Measurements from ENCODE around the gene TBC1D22A. TPM values are rescaled to one million over a fixed set of nuclear protein-coding genes. Genes with fewer than 3 reads are reported as not detected.

Gene TBC1D22A
- total and polyA plus RNA-seq, 9 of the 15 experiments (the other 6 are each of a cell fraction or from before 2014, with no cell fraction given) = 0.20 to 11.5 (median 5.2) TPM

DNA sequence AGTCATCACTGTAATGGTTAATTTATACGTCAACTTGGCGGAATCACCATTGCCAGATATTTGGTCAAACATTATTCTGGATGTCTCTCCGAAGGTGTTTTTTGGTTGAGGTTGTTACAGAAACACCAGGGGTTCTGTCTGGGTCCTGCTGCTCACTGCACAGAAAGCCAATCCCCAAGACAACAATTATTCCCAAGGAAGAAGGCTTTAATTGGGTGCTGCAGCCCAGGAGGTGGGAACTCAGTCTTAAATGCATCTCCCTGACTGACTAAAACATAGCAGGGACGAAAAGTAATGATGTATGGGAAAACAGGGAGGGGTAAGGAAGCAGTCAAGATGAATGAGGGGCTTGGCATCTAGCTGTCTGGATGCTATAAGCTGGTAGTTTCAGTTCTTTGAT is 331.3 kb downstream of the TBC1D22A start (continued):
- TF ChIP-seq, protein P1, sequence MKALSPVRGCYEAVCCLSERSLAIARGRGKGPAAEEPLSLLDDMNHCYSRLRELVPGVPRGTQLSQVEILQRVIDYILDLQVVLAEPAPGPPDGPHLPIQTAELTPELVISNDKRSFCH (CRISPR knock-in tag; IDR thresholded peaks at IDR 0.05) = no peak
- TF ChIP-seq, protein P1 (tag; IDR thresholded peaks at IDR 0.05) = no peak
- TF ChIP-seq CREM (IDR thresholded peaks at IDR 0.05; ENCODE audit: low read depth) = no peak
- TF ChIP-seq ZC3H11A (IDR thresholded peaks at IDR 0.05; ENCODE audit: low read depth, low read length) = no peak
- no peak for TF ChIP-seq CHD1 (IDR thresholded peaks at IDR 0.05; ENCODE audit: low read length)

DNA sequence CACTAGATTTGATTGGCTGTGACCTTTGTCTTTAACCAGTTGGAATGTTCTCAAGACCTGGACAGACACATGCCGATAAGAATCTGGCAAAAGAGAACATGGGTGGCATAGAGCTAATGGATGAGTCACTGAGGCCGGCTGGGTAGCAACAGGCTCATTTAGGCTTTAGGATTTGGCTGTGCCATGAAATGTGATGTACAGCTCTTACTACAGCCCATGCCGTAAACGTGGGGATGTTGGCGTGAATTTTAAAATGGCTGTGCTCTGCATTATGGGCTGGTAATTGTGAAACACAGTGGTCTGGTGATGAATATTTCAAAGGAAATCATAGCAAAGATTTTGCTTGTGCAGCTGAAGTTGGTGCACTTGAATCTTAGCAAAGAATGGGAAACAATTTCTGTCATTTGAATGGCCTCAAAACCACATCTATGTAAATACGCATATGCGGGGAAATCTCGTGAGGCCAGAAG is 332.4 kb downstream of the TBC1D22A start:
- Histone ChIP-seq H3K9me1 (ENCODE audit: control insufficient read depth, insufficient read depth, low read length) (peaks cover 4% of the 10 kb centered on the region), H3K4me1 (replicated peaks in 1 of 2; ENCODE audit: control insufficient read depth in 2 of 2, insufficient read depth in 2 of 2, low read length in 2 of 2) (peaks cover 21 to 24% of the 10 kb centered on the region in 2 experiments; a peak in 4 of 5 replicates), H3K9ac (ENCODE audit: insufficient read depth in 1 of 2, low read depth in 2 of 2, low read length in 2 of 2) (no peak overlapping the region), H3K9me3 (replicated peaks; ENCODE audit: control insufficient read depth, insufficient read depth, low read depth, low read length) (no peaks in the 10 kb centered on the region), H3K27me3 (ENCODE audit: control insufficient read depth in 2 of 2, insufficient read depth in 2 of 2, low read length in 2 of 2) (no peaks in the 10 kb centered on the region), H3K4me3 (no peak overlapping the region), H2AFZ (ENCODE audit: low read depth, low read length) (no peak overlapping the region), H3K79me2 (ENCODE audit: control insufficient read depth, insufficient read depth, low read length) (no peaks in the 10 kb centered on the region; the same call in 2 of the 3 replicates), H3K27ac (ENCODE audit: extremely low read depth, low read depth, low read length) (no peak overlapping the region), H3K4me2 (ENCODE audit: insufficient read depth, low read length) (no peak overlapping the region), H3K36me3 (ENCODE audit: control insufficient read depth, insufficient read depth, low read length) (no peaks in the 10 kb centered on the region), H4K20me1 (replicated peaks; ENCODE audit: control insufficient read depth, insufficient read depth, low read length) (no peaks in the 10 kb centered on the region)
- DNase-seq (ENCODE audit: extremely low read depth in 1 of 4, low spot score in 3 of 4) (no peak), ATAC-seq (no peak), FAIRE-seq (no peak)
- intact Hi-C loops (cut with micrococcal nuclease) (no loop called here), in situ Hi-C loops (cut with MboI) (no loop called here)
- TF ChIP-seq PHB (CRISPR knock-in tag; IDR thresholded peaks at IDR 0.05) (no peak), CREB1 (IDR thresholded peaks at IDR 0.05) (no peak), CREB1 (CRISPR knock-in tag; IDR thresholded peaks at IDR 0.05) (no peak), FOSL1 (tag; conservative IDR thresholded peaks at IDR 0.05) (0 out of 2 replicates have a peak, but pooled peaks have one; percentile 28)
- WGBS (ENCODE audit: insufficient coverage, low coverage, missing lambda C conversion rate) = 64% methylated on average over 8 of the region's 8 CpGs
- ChIA-PET CTCF (ENCODE audit: low intra/inter-chr PET ratio) (no interaction called here), POLR2A (no interaction called here)
- BruUV-seq (replicated peaks) = no TSS peak

Measured in K562 (cell line).